Activated effector memory CD4-positive, alpha-beta T cell treated with anti-CD3 and anti-CD28 coated beads, Interleukin-2, amount 50 U/mL, for 16 hours (primary cell): Measurements from ENCODE around the gene GBP1.
"Not testable (repeated sequence)": the region's sequence is repeated elsewhere in the genome, so short reads cannot be mapped to it uniquely, and the experiment has no call there.

ENCODE experiments used
- DNase-seq: peaks from one replicate; pipeline ENCODE4 v3.0.0-alpha.2; 2020

The GBP1 gene

DNA sequence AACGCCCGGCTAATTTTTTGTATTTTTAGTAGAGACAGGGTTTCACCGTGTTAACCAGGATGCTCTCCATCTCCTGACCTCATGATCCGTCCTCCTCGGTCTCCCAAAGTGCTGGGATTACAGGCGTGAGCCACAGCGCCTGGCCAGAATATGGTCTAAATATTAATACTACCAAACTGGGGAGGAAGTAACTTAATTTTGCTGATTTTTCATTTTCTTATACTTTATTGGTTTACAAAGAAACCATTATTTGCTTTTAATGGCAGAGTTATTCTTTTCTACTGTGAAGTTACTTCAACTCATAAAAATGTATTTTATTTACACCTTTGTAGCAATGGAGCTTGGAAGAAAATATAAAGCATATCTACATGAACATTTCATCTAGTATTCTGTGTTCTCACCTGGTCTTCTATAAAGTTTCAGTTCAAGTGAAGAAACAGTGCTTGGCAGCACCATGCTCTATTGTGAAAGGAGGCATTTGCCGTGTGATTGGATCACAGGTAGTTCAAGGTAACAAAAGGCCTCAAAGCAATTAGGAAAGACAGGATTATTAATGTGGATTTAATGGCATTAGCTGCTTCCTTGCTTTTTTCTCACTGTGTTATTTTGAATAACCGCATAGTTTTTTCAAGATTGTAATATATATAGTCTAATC lies 13.6 kb downstream of the GBP1 start:
- no peak for DNase-seq

DNA sequence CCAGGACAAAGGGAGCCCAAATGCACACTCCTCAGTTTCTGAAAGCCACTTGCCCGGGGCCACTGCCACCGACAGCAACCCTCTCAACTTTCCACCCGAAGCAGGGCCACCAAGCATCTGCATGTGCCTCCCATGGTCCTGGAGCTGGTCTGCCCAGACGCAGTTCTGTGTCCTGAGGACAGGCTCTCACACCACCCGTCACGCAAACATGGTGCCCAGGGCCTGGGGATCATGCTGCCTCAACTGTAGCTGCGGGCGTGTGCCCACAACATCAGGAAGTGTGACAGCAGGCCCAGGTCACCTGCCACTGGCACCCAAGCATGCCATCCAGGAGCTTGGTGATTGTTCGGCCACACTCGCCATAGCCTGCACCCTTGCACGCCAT lies 14.4 kb downstream of the GBP1 start:
- no peak for DNase-seq

DNA sequence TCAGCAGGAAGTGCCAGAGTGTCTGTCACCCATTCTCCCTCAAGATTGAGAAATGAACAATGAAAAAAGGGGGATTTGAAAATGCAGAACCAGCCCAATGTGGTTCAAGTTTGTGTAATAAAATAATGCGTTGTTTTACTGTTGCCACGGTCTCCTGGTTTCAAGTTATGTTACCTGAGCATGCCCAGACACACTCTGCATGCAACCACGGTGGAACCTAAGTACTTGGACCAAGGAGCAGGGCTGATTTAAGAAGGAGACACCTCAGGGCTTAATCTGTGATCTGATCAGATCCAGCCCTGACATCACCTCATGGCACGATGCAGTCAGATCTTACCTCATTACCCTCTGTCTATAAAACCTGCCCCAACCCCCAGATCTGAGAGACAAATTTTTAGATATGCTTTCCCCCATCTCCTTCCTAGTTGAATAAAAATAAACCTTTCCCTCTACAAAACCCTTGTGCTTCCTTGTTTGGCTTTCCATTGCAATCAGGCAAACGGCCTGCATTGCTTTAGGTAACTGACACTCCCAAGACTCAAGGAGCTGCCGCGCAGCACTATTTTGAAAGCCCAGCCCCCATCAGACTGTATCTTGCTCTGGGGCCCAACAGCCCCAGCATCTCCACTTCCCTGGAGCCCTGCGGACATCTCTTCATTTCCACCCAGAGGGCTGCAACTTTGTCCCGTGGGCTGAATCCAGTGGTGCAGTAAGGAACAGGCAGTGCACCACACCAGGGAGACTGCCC lies 14.9 kb downstream of the GBP1 start:
- not testable (repeated sequence) for DNase-seq

DNA sequence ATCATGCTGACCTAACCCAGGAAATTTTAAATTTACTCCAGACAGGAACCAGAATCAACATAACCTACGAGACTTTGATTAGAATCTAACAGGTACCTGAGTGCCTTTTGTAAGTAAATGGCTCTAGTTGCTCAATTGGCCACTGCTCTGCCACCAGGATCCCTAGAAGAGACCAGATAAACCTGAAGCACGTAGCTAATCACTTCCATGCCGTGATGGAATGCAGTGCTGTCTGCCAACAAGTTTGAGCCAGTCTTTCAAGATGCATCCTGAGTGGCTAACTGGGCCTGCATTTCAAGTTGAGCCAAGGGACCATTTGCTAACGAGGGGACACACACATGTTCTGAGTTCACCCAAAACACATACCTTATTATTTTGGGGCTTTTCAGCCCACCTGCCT lies 15.8 kb downstream of the GBP1 start:
- DNase-seq, result not testable (repeated sequence)

DNA sequence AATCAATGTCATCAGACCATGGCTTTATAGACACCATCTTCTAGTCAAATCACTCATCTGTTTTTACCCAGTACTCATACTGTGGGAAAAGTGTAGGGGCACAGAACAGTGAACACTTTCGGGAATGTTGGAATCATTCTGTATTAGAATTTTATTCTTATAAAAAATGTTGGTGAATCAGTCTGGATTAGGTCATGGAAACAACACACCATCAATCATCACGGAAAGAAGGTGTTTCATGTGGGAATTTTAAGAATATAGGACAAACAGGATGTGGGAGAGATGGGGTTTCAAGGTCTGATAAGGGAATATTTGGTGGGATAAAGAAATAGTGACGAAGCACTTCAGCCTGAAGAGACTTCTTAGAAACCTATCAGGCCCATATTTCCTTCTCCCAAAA lies 17.3 kb downstream of the GBP1 start:
- DNase-seq, result no peak

DNA sequence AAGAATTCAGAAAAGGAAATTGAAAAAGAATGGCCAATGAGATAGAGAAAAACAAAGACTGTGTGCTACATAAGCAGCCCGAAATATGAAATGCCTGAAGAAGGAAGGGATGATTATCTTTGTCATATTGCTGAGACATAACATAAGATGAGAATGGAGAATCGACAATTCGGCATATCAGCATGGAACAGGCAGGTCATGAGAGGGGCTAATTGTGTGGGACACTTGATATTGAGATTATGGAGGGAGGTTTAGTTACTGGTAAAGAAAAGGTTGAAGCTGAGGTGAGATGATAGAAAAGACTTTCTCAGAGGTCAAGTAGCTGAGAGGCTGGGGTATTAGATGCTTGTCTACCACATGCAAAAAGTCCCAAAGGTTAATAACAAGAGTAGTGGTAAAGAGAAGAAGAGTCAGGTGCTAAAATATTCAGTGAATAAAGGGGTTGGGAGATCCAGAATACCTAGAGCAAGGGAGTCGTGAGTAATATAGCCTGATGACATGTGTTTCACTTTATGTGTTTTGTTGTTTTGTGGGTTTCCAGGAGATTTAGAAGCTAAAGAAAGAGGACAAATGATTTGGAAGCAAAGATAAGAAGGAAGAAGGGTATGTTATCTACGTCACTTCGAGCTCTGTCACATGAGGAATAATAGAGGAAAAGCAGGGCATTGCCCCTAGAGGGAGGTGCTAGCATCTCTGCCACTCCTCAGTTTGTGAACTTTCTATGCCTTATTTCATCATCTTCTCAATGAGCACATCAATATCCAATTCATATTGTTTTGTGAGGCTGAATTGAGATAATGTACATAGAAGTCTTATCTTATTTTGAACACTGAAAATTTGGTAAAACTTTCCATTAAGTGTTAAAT lies 18.5 kb downstream of the GBP1 start:
- DNase-seq, result not testable (repeated sequence)

DNA sequence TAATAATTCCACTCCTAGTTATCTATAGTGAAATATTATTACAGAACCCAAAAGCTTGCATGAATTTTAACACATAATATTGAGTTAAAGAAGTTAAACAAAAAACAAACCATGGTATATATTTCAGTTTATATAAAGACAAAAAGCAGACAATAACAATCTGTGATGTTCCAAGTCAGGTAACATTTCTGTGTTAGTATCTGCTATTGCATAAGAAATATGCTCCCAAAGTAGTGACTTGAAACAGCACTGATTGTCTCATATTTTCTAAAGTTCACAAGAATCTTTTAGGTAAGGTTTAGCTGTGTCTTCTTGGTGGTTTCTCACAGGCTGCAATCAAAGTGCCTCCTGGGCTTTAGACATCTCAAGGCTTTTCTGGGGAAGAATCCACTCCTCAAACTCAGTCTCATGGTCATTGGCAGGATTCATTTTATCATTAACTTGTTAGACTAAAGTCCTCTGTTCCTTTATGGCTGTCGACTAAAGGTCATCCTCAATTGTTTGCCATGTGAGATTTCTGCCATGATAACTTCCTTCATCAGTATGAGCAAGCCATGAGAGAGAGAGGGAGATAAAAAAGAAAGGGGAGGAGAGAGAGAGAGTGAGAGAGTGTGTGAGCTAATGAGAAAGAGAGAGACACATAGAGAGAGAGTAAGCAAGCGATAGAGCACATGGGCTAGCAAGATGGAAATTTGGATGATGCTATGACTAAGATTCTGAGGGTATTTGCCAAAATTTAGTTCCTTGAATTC lies 19.9 kb downstream of the GBP1 start:
- DNase-seq, result no peak

DNA sequence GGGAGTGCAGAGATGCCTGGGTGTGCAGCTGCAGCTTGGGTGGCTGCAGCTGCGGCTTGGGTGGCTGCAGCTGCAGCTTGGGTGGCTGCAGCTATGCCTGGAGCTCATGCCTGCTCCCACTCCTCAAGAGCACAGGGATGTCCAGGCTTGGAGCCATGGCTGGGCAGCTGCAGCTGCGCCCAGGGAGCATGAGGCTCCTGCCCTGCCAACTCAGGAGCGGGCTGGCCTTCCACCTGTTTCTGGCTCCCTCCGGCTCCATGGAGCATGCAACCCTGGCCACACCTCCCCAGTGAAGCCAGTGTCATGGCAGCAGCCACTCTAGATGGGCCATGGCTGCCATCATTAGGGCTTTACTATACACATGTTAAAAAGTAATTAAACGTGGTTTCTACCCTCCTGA lies 21.1 kb downstream of the GBP1 start:
- DNase-seq, result no peak

DNA sequence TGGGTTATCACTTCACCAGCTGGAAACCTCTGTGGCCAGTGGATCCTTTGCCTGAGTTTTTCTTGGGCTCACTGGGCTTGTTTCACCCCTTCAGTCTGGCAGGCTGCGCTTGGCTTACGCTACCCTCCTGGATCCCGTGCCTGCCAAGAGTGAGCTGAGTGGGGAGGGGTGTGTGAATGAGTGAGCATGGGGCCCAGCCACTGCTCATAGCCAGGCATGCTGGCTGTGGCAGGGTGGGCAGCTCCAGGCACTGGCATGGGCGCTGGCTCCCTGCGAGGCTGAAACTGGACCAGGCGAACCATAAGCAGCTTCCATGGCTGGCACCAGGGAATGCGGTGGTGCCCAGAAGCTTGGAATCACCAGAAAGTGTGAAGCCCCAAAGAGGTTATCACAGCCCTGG lies 22.5 kb downstream of the GBP1 start:
- DNase-seq, result no peak

DNA sequence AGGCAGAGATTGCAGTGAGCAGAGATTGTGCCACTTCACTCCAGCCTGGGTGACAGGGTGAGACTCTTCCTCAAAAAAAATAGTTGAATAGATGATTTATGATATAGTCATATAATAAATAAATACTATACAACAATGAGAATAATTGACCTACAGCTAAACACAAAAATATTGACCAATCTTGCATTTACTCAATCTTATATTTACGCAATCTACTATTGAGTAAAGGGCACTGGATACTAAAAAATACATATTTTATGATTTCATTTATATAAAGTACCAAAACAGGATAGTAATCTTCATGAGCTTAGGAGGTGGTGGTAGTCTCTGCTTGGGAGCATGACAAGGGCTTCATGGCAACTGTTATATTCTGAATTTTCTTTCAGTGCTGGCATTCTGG lies 23.3 kb downstream of the GBP1 start:
- DNase-seq, result no peak

DNA sequence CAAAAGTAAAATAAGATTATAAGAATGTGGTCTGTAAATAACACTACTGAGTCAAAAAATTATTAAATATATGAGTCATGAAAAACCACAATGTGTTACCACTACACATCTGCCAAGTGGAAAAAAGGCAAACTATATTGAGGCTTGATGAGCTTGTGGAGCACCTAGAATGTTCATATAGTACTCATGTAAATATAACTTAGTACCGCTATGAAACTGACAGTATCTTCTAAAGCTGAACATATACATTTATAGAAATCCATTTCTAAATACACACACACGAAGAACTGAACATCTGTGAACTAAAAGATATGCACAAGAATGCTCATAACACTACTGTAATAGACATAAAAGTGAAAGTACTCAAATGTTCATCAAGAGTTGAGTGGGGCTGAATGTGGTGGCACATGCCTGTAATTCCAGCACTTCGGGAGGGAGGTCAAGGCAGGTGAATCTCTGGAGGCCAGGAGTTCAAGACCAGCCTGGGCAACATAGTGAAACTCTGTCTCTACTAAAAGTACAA lies 23.8 kb downstream of the GBP1 start:
- no peak for DNase-seq

DNA sequence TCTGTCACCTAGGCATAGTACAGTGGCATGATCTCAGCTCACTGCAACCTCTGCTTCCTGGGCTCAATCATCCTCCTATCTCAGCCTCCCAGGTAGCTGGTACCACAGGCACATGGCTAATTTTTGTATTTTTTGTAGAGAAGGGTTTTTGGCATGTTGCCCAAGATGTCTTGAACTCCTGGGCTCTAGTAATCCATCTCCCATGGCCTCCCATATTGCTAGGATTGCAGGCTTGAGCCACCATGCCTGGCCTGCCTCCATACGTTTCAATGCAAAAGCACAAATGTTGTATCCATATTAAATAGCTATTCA lies 24.7 kb downstream of the GBP1 start:
- no peak for DNase-seq

DNA sequence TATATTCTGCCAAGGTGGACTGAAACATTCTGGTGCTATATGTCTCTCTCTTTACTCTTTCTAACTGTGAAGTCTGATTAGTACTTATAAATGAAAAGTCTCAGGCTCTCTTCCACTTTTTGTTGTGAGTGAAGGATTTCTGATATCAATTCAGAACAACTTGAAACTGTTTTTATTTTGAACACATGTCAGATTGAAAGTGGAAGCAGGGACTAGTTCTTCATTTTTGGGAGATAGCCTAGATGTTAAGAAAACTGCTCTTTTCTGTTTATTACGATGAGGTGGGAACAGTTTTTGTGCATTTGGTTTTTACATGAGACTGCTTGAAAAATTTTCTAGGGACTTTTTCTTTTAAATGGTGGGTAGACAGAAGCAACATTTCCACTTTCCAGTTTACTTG lies 27.8 kb downstream of the GBP1 start:
- no peak for DNase-seq

DNA sequence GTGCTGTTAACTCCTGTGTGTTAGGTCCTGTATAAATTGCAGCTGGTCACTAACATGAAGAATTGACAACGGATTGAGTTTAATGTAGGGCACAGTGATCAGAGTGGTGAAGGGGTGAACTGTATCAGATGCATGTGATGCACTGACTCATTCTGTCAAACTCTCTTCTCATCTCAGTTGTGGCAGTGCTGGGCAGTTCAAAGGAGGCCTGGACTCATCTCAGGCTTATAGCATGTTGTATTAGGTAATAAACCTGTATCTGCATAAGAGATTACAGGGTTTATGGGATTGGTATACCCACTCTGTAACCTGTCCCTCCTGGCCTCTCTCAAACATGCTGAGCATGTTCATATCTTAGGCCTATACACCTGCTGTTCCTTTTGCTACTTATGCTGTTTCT lies 29.9 kb downstream of the GBP1 start:
- DNase-seq, result no peak

DNA sequence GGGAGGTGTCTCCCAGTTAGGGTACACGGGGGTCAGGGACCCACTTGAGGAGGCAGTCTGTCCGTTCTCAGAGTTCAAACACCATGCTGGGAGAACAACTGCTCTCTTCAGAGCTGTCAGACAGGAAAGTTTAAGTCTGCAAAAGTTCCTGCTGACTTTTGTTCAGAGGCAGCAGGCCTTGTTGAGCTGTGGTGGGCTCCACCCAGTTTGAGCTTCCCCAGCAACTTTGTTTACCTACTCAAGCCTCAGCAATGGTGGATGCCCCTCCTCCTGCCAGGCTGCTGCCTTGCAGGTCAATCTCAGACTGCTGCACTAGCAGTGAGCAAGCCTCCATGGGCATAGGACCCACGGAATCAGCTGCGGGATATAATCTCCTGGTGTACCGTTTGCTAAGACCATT lies 31.0 kb downstream of the GBP1 start:
- DNase-seq, result not testable (repeated sequence)

DNA sequence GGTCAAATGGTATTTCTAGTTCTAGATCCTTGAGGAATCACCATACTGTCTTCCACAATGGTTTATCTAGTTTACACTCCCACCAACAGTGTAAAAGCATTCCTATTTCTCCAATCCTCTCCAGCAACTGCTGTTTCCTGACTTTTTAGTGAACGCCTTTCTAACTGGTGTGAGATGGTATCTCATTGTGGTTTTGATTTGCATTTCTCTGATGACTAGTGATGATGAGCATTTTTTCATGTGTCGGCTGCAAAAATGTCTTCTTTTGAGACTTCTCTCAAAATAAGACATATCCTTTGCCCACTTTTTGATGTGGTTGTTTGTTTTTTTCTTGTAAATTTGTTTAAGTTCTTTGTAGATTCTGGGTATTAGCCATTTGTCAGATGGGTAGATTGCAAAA lies 36.0 kb downstream of the GBP1 start:
- DNase-seq, result not testable (repeated sequence)

DNA sequence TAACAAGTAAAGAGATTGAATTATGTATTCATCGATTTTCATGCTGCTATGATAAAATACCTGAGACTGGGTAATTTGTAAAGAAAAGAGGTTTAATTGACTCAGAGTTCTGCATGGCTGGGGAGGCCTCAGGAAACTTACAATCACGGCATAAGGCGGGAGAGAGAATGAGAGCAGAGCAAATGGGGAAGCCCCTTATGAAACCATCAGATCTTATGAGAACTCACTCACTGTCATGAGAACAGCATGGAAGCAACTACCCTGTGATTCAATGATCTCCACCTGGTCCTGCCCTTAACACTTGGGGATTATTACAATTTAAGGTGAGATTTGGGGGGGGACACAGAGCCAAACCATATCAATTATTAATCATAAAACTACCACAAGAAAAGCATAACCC lies 39.1 kb downstream of the GBP1 start:
- DNase-seq, result no peak

DNA sequence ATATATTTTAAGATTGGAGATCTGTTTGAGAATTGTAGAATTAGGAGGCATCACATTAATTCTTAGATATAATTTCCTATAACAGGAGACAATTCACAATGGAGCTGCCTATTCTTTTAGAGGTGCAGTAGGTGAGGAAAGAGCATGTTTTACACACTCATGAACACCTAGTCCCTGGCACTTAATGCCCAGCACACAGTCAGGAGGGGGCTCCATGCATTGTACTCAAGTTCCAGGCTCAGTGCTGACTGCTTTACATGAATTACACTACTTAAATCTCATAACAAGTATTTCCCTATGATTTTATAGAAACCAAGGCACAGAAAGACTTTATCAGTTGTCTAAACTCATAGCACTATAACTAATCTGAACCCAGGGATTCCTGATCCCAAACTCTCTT lies 42.0 kb downstream of the GBP1 start:
- no peak for DNase-seq

DNA sequence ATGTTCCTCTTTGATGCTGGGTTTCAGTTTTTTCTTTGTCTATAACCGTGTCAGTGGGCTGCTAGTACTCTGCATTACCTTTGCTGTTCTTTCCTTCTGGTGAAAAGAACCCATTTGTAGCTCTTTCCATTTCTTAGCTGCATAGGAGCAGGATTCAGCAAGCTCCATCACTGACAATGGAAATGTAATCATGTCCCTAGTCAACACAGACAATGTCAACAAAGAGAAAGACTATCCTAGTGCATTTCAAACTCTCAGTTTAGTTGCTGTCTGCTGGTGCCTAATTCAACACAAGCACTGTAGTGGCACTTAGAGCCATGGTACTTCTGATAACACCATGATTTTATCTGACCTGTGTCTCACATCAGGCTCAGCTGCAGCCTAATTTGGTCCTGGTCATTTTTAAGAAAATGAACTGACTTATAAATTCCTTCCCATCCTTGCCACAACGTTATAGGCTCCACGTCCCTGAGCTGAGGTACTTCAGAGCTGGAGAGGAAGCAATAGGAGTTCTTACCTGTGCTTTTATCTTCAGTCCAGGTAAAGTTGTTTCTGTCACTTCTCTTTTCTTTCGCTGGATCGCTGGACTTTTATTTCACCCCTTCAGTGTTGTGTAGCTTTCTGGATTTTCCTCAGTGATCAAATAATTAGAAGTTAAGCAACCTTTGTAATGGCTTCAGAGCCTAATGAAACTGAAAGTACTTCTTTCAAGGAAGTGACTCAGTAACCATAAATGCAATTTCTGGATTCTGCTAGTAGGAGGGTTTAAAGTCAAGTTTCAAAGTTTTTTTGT lies 42.6 kb downstream of the GBP1 start, which contains the start of gene GBP3:
Gene GBP3, minus strand, starts transcription at position 700 of the 793 bp plus-strand sequence. CDS start 2,145 bp downstream, outside the sequence.
- no peak for DNase-seq

DNA sequence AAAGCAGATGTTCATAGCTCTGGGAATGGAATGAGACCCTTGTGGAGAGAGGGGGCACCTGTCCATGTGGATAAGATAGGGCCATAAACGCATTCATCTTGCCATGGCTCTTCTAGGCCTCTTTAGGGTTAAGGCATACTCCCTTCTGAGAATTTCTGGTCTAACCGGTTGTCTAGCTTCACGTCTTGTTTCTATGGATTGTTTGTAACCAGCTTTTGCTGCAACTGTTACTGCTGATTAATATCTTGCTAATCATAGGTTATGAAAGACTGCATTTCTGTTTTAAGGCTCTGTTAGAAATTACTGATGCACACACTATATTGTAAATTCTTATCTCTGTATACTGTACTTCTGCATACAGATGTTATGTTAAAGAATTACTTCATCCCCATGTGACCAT lies 46.7 kb downstream of the GBP1 start:
- not testable (repeated sequence) for DNase-seq

DNA sequence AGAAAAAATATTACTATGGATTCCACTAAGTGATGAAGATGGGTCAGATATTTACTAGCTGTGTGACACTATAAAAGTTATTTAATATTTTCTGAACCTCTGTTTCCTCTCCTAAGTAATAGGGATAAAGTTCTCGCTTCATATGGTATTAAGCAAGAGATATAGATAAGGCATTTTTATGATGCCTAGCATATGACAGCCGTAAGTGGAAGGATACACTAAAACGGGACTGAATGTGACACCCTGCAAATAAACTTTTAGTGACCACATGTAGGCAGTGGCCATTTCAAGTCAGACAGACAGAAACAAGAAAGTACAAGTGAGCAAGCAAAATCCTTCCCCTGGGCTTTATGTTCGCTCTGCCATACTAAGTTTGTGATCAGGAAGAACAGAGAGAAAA lies 56.5 kb downstream of the GBP1 start:
- no peak for DNase-seq
